Left kidney (tissue), 8 donors: Measurements from ENCODE around the gene DLAT. TPM values are rescaled to one million over a fixed set of nuclear protein-coding genes. Genes with fewer than 3 reads are reported as not detected.
"Not testable (repeated sequence)": the region's sequence is repeated elsewhere in the genome, so short reads cannot be mapped to it uniquely, and the experiment has no call there.

Experiments
- DNase-seq: peaks from one replicate; pipeline ENCODE4 v3.0.0-alpha.2; 2013
- long read RNA-seq, 8 donors: transcript quantifications; one replicate each; lab custom pipeline, GENCODE V29; 2026
- polyA plus RNA-seq: library from polyadenylated mRNA; unstranded; fragments of 120-200 nt; gene quantifications from one replicate; pipeline ENCODE4 v1.2.1, GENCODE V29; 2013; ENCODE audit not compliant: insufficient read length

The DLAT gene
- polyA plus RNA-seq = 54.1 TPM
- long read RNA-seq, donor 1, full-length matches to known transcripts = 9 of 14 reads
- long read RNA-seq, donor 1, partial matches to known transcripts = 5 of 14 reads
- long read RNA-seq, donor 1, other reads (novel, unspliced or antisense) = 0 of 14 reads
- long read RNA-seq, donor 2, full-length matches to known transcripts = 7 of 18 reads
- long read RNA-seq, donor 2, partial matches to known transcripts = 11 of 18 reads
- long read RNA-seq, donor 2, other reads (novel, unspliced or antisense) = 0 of 18 reads
- long read RNA-seq, donor 3, full-length matches to known transcripts = 11 of 19 reads
- long read RNA-seq, donor 3, partial matches to known transcripts = 8 of 19 reads
- long read RNA-seq, donor 3, other reads (novel, unspliced or antisense) = 0 of 19 reads
- long read RNA-seq, donor 4, partial matches to known transcripts = 88 of 88 reads
- long read RNA-seq, donor 4, other reads (novel, unspliced or antisense) = 0 of 88 reads
- long read RNA-seq, donor 5, full-length matches to known transcripts = 12 of 12 reads
- long read RNA-seq, donor 5, partial matches to known transcripts = 0 of 12 reads
- long read RNA-seq, donor 5, other reads (novel, unspliced or antisense) = 0 of 12 reads
- long read RNA-seq, donor 6, full-length matches to known transcripts = 10 of 15 reads
- long read RNA-seq, donor 6, partial matches to known transcripts = 5 of 15 reads
- long read RNA-seq, donor 6, other reads (novel, unspliced or antisense) = 0 of 15 reads
- long read RNA-seq, donor 7, full-length matches to known transcripts = 11 of 23 reads
- long read RNA-seq, donor 7, partial matches to known transcripts = 12 of 23 reads
- long read RNA-seq, donor 7, other reads (novel, unspliced or antisense) = 0 of 23 reads
- long read RNA-seq, donor 8, full-length matches to known transcripts = 6 of 6 reads
- long read RNA-seq, donor 8, partial matches to known transcripts = 0 of 6 reads
- long read RNA-seq, donor 8, other reads (novel, unspliced or antisense) = 0 of 6 reads

DNA sequence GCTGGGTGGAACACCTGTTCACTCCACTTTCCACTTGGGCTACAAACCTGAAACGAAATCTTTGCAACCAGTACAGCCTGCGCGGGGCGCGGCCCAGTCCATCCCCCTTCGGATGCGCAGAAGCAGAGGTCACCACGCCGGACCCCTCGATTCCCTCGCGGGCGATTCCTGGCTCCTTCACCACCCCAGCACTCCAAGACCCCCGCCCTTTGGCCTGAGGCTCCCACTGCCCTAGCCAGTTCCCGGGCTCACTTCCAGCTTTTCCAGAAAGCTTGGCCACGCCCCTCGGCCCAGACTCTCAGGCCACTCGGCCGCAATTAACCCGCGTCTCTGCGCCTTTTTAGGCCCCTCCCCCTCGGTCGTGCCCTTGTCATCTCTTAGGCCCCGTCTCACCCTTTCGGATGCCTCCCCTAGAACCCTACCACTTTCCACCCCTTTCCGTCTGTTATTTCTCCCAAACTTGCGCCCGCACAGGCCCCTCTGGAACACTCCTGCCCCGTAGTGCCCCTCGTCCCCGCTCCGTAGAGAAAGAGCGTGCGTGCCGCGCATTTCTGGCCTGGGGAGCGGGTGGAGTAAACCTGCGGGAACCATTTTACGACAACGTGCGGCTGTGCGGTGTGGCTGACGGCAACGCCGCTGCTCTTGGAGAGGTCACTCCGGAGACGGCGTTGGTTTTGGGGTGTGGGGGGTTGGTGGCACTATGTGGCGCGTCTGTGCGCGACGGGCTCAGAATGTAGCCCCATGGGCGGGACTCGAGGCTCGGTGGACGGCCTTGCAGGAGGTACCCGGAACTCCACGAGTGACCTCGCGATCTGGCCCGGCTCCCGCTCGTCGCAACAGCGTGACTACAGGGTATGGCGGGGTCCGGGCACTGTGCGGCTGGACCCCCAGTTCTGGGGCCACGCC is at the start of gene DLAT:
Gene DLAT (plus strand): TSS at position 636 of the 906 bp plus-strand sequence. CDS start 65 bp downstream, at position 701.
- DNase-seq = peak; percentile 90

- no peak for DNase-seq
These were observed 49.0 kb upstream of the DLAT start for GRCh38 chr11:111976119-111976766.

GRCh38 chr11:111976767-111977145 is 48.5 kb upstream of the DLAT start:
- DNase-seq = no peak

- no peak for DNase-seq
These were observed 47.8 kb upstream of the DLAT start for GRCh38 chr11:111977146-111978027.

- peak; percentile 73 for DNase-seq
These were observed 47.0 kb upstream of the DLAT start for GRCh38 chr11:111978028-111978771.

DNA sequence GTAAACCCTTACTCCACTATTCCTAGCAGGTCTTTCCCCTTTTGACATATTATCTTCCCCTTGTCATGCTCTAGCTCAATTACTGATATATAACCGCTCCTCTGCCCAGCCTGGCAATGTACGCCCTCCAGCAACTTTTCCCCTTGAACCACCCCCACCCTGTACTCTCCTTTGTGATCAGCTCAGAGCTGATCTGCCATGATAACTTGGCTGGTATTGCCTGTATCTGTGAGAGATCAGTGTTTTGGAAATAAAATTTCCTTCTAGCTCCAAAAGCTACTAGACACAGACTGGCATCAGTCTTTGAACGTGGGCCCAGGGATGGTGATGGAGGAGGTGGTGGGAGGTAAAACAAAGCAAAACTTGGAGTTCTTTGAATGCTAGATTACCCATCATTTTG is 45.1 kb upstream of the DLAT start:
- no peak for DNase-seq

DNA sequence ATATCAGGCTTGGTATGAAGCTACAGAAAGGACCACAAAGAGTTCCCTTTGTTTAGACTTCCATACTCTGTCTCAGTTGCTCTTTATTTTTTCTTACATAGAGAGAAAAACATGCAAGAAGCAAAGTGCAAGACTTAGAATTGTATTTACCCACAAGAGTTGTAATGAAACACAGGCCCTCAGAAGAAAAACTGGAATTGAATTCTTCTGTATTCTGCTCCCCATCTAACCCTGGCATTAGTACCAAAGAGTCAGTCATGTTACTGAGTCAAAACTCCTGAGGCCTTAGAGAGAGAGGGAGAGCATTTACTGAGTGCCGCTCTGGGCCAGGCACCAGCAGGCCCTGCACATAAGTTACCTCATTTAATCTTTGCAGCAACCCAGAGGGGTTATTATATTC is 43.9 kb upstream of the DLAT start:
- no peak for DNase-seq

- DNase-seq = peak; percentile 85
These were observed 43.2 kb upstream of the DLAT start for GRCh38 chr11:111982019-111982464.

DNA sequence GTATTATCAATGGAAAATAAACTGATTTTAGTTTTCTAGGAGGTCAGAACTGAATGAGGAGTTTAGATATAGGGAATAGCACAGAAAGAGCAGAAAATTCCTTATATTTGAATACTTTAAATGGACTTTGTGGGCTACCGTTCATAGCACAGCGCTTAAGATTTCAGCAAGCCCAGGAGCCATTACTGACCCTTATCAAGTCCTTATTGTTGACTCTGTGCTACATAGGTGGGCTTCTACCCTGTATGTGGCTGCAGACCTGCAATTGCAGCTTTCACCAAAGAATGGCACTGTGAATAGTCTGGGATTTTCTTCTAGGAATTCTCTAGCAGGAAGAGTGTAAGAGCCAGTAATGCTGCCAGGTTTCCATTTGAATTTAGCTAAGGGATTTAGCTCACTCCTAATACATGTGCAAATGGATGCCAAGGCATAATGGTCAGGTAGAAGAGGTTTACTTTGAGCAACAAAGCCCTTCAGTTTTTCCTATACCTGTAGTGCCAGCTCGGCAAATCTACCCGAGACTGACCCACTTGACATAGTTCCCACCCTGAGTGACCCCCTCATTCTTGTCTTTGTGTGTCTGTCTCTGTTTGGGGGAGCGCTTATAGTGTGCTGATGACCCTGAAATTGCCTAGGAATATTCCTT is 42.5 kb upstream of the DLAT start:
- DNase-seq = no peak

DNA sequence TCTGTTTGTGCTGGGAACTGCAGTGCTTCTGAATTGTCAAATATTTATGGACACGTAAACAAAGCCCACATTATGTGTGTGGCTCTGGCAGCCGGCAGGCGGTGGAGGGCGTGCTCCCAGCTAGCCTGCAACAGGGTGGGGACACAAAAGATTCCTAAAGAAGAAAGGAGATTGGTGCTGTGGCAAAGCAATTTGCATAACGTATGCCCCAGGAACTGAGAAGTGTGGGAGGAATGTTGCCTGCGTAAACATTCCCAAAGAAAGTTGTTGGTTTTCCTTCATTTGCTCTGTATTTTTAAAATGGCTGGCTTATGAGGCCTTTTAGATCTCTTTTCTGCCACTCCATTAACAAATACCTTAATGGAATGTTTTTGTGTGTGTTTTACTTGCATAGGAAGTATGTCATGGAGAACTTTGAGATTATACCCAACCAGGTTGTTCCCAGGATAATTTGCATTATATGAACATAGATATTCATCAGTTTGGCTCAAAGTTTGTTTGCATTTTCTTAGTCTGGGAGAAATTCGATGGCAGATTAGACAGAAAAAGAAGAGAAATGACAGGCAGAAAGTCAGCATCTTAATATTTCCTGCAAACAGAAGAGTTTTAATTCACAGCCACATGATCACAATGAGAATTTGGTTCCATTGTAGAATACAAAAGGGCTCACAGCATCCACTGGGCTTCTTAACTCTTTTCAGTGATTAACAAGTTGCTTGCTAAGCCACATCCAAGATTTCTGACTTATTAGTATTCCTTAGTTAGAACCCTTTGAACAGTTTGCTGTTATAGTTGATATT is 41.8 kb upstream of the DLAT start:
- DNase-seq = no peak

DNA sequence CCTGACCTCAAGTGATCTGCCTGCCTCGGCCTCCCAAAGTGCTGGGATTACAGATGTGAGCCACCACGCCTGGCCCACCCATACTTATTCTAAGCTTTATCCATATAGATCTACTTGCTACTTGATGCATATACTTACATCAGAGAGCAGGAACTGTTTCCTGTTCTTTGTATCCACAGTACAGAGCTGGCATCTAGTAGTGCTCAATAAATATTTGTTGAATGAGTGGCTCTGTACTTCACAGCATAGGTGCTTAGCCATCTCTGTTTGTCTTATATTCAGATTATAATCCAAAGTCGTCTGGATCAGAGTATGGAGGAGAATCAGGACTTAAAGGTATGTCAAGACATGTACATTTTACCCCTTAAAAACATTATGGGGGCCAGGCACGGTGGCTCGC is 38.6 kb upstream of the DLAT start:
- DNase-seq = no peak

DNA sequence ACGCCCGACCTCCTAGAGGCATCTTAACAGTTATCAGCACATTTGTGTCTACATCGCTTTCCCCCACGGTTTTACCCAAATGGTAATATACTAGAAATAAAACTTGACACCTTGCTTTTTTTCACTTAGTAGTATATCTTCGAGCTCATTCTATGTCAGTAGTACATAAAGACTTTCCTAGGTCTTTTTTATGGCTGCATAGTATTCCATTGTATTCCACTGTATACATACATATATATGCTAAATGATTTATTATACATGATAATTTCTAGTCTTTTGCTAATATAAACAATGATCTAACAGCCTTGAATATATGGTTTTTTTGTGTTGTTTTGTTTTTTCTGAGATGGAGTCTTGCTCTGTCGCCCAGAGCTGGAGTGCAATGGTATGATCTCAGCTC is 34.8 kb upstream of the DLAT start:
- no peak for DNase-seq

- no peak for DNase-seq
These were observed 32.9 kb upstream of the DLAT start for GRCh38 chr11:111992206-111992855.

DNA sequence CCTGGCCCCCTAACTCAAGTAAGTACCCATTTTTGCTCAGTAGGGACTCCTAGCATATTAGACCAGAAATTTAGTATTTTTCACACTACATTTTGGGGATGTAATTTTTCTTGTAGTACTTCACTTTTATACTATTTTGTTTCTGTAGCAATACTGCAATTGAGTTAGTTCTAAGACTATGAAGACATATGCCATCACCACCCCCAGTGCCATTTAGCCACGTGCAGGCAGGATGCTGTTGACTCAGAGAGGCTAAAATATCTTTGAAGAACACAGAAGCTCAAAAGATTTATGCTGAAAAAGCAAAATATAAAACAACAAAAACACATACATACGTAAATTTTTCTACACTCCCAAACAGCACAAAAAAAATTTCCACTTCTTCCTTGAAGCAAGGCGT is 29.1 kb upstream of the DLAT start:
- DNase-seq = no peak

- DNase-seq = not testable (repeated sequence)
These were observed 28.5 kb upstream of the DLAT start for GRCh38 chr11:111996669-111997068.

DNA sequence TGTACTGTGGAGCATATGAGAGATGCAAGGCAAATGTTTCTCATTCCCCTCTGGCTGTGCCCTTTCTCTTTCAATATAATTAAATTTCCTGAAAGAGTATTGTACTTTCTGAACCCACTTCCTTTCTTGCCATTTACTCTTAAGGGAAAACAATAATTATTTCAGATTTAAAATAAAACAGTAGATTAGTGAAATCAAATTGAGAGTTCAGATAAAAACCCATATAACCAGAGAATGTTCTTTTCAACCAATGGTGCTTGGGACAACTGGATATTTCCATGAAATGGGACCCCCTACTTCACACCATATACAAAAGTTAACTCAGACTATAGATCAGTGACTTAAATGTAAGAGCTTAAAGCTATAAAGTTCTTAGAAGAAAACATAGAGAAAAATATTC is 26.1 kb upstream of the DLAT start:
- no peak for DNase-seq

- no peak for DNase-seq
These were observed 24.5 kb upstream of the DLAT start for GRCh38 chr11:112000703-112001102.
